Measurements from ENCODE around the gene RAB5A.
"Not testable (repeated sequence)": the region's sequence is repeated elsewhere in the genome, so short reads cannot be mapped to it uniquely, and the experiment has no call there.

Gene RAB5A

DNA sequence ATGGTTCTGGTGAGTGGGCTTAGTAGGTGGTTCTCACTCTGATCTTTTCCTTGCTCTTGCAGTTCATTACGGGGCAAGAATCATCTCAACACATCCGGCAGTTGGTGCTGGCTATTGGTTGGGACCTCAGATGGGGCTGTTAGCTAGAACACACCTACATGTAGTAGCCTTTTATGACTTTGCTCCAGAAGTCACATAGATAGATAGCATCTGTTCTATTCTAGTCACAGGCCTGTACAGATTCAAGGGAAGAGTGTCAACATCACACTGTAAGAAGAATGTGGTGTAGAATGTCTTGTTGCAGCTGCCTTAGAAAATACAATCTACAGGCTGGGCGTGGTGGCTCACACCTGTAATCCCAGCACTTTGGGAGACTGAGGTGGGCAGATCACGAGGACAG lies 15.1 kb downstream of the RAB5A start:
- TF ChIP-seq, protein P1, sequence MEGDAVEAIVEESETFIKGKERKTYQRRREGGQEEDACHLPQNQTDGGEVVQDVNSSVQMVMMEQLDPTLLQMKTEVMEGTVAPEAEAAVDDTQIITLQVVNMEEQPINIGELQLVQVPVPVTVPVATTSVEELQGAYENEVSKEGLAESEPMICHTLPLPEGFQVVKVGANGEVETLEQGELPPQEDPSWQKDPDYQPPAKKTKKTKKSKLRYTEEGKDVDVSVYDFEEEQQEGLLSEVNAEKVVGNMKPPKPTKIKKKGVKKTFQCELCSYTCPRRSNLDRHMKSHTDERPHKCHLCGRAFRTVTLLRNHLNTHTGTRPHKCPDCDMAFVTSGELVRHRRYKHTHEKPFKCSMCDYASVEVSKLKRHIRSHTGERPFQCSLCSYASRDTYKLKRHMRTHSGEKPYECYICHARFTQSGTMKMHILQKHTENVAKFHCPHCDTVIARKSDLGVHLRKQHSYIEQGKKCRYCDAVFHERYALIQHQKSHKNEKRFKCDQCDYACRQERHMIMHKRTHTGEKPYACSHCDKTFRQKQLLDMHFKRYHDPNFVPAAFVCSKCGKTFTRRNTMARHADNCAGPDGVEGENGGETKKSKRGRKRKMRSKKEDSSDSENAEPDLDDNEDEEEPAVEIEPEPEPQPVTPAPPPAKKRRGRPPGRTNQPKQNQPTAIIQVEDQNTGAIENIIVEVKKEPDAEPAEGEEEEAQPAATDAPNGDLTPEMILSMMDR (conservative IDR thresholded peaks at IDR 0.05; ENCODE audit: low read depth, low read length), result no peak
- no peak for DNase-seq (ENCODE audit: low read depth)
- no peak overlapping the region for H3K4me3 ChIP-seq (ENCODE audit: low read length)

DNA sequence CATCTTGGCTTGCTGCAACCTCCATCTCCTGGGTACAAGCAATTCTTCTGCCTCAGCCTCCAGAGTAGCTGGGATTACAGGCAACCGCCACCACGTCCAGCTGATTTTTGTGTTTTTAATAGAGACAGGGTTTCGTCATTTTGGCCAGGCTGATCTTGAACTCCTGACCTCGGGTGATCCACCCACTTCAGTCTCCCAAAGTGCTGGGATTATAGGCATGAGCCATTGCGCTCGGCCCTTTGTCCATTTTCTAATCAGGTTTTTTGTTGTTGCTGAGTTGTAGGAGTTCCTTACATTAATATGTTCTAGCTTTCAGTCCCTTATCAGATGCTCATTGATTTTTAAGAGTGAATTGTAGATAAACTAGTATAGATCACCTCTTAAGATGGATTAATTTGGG lies 20.3 kb downstream of the RAB5A start:
- no peak for DNase-seq (ENCODE audit: low read depth)
- no peak overlapping the region for H3K4me3 ChIP-seq (ENCODE audit: low read length)
- TF ChIP-seq, protein P1 (conservative IDR thresholded peaks at IDR 0.05; ENCODE audit: low read depth, low read length), result no peak

DNA sequence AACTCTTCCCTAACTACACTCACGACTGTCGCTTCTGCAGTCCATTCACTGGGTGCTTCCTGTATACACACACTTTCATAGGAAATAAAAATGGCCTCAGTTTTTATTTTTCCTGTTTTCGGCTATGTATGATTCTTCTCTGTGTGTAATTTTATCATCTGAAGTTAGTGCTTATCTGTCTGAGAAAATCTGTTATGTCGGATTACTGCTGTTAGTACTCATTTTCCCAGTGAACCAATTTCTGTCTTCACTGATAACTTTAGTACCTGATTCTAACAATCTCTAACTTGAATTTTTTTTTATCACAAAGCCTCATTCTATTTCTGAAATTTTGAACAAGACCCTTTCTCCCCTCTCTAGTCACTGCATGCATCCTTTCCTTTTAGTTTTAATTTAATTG lies 20.9 kb downstream of the RAB5A start:
- DNase-seq (ENCODE audit: low read depth), result no peak
- H3K4me3 ChIP-seq (ENCODE audit: low read length), result no peak overlapping the region
- TF ChIP-seq, protein P1 (conservative IDR thresholded peaks at IDR 0.05; ENCODE audit: low read depth, low read length), result no peak

DNA sequence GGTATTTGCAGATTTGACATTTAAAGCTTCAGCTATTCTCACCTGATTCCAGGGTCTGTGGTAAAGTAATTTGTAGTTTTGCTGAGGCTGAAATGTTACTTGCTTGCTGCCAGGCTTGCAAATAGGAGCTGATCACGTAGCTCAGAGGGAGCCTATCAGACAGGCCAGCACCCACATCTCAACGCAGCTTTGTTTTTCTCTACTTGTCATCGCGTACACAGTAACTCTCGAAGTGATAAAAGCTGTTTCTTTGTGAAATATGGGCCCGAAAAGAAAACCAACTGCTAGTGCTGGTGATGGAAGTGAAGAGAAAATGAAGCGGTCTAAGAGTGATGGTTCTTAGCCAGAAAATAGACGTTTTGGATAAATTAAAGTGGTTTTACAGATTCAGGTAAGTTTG lies 23.4 kb downstream of the RAB5A start:
- TF ChIP-seq, protein P1 (conservative IDR thresholded peaks at IDR 0.05; ENCODE audit: low read depth, low read length), result no peak
- DNase-seq (ENCODE audit: low read depth), result no peak
- H3K4me3 ChIP-seq (ENCODE audit: low read length), result no peak overlapping the region

DNA sequence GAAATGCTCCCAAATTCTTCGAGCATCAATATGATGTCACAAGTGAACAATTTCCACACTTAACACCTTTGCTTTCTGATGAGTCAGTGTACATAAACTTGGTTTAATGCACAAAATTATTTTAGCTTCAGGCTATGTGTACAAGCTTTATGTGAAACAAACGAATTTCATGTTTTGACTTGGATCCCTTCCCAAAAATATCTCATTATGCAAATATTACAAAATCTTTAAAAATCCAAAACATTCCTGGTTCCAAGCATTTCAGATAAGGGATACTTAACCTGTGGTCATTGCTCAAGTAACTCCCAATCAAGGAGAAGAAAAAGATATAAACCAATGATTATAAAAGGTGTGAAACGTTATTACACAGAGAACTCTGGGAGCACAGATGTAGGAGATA lies 25.2 kb downstream of the RAB5A start:
- no peak overlapping the region for H3K4me3 ChIP-seq (ENCODE audit: low read length)
- TF ChIP-seq, protein P1 (conservative IDR thresholded peaks at IDR 0.05; ENCODE audit: low read depth, low read length), result no peak
- peak; percentile 10 for DNase-seq (ENCODE audit: low read depth)

DNA sequence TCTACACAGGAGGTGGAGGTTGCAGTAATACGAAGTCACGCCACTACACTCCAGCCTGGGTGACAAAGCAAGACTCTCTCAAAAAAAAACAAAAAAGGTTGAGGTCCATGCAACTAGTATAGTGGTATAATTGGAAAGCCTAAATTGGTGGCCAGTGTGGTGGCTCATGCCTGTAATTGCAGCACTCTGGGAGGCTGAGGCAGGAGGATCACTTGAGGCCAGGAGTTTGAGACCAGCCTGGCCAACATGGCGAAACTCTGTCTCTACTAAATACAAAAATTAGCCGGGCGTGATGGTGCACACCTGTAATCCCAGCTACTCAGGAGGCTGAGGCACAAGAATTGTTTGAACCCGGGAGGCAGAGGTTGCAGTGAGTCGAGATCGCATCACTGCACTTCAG lies 42.0 kb downstream of the RAB5A start:
- H3K4me3 ChIP-seq (ENCODE audit: low read length); DNase-seq (ENCODE audit: low read depth): not testable (repeated sequence)

DNA sequence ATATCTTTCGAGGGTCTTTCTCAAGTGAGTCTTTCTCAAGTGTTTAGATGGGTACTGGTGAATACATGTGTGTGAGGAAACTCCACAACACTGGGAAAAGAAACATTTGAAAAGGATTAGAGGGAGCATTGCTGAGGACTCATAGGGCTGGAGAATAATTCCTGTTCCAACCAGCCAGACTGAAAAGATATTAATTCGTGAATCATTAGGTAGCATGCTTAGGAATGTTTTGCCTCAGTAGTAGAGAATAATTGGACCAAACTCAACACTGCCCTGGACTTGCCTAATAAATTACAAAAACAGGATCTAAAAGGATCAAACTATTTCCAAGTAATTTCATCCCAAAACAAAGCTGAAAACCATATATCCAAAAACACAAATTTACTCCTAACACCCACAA lies 47.9 kb downstream of the RAB5A start:
- H3K4me3 ChIP-seq (ENCODE audit: low read length), result no peak overlapping the region
- TF ChIP-seq, protein P1 (conservative IDR thresholded peaks at IDR 0.05; ENCODE audit: low read depth, low read length), result no peak
- peak; percentile 34 for DNase-seq (ENCODE audit: low read depth)

DNA sequence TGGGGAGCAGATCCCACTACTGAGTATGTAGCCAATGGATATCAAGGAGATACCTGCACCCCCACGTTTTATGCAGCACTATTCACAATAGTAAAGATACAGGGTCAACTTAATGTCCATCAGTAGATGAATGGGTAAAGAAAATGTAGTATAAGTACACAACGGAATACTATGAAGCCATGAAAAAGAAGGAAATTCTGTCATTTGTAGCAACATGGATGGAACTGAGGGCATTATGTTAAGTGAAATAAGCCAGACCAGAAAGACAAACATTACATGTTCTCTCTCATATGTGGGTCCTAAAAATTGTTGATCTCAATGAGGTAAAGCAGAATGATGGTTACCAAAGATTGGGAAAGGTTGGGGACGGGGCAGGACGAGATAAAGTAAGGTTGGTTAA lies 50.6 kb downstream of the RAB5A start:
- no peak for DNase-seq (ENCODE audit: low read depth)
- H3K4me3 ChIP-seq (ENCODE audit: low read length), result no peak overlapping the region
- TF ChIP-seq, protein P1 (conservative IDR thresholded peaks at IDR 0.05; ENCODE audit: low read depth, low read length), result no peak
